Transverse colon (tissue), 4 donors: ENCODE results near the gene MUC20. TPM values are rescaled to one million over a fixed set of nuclear protein-coding genes. Genes with fewer than 3 reads are reported as not detected.

Source experiments
- DNase-seq: peaks from one replicate; pipeline ENCODE4 v3.0.0-alpha.2; 2019
- H3K27ac ChIP-seq, 4 donors: fragments of 200-600 bp; sonication (generic); 2 replicates each; pipeline ENCODE4 v1.5.1; 2016 to 2018; ENCODE audit warnings: inconsistent platforms in 4 of 4
- H3K27me3 ChIP-seq: fragments of 200-600 bp; sonication (generic); 2 replicates; pipeline ENCODE4 v1.5.1; 2017; ENCODE audit warnings: inconsistent platforms
- H3K36me3 ChIP-seq, 4 donors: fragments of 200-600 bp; sonication (generic); 2 replicates each; pipeline ENCODE4 v1.5.1; 2017 to 2019; ENCODE audit warnings: inconsistent platforms in 4 of 4
- H3K4me1 ChIP-seq, 4 donors: fragments of 200-600 bp; sonication (generic); 2 replicates each; pipeline ENCODE4 v1.5.1; 2017 to 2020; ENCODE audit warnings: inconsistent platforms in 4 of 4
- H3K4me3 ChIP-seq, 4 donors: fragments of 200-600 bp; sonication (generic); 1 replicate in 1 of 4; 2 replicates in 3 of 4; pipeline versions ENCODE4 v1.5.1 to v1.6.1; 2017 to 2019; ENCODE audit warnings: inconsistent platforms in 4 of 4
- H3K9me3 ChIP-seq, 2 donors: fragments of 200-600 bp; sonication (generic); 2 replicates each; pipeline ENCODE4 v1.5.1; 2017 to 2019; ENCODE audit warnings: inconsistent platforms in 2 of 2
- EP300 ChIP-seq: sonication (generic); formaldehyde crosslinking; IDR thresholded peaks from one replicate; pipeline ENCODE4 v1.6.1; 2017; ENCODE audit warnings: antibody characterized with exemption, low read depth
- POLR2A ChIP-seq: fragments of 450-650 bp; IDR thresholded peaks from one replicate; pipeline ENCODE4 v1.6.1; 2016; ENCODE audit warnings: antibody characterized with exemption, mild to moderate bottlenecking, moderate library complexity
- POLR2AphosphoS5 ChIP-seq, 3 donors: sonication (generic); formaldehyde crosslinking; IDR thresholded peaks; one replicate each; pipeline ENCODE4 v1.6.1; 2016; ENCODE audit warnings: antibody characterized with exemption in 3 of 3
- WGBS, 2 donors: methylation state at CpG; one replicate each; pipeline ENCODE4 v1.1.5; 2018; ENCODE audit warnings: low coverage in 1 of 2; 5-methylcytosine and 5-hydroxymethylcytosine counted together
- in situ Hi-C, 4 donors: fragments of 200-750 bp; cut with MboI; loops; one replicate each; pipeline versions ENCODE4 v1.15.0 to v1.15.1; 2017; ENCODE audit warnings: low sequenced_read_pairs in 3 of 4, low pct_ligation_motif_present in 1 of 4, low pct_unique_long_range_greater_than_20kb in 1 of 4
- intact Hi-C: fragments of 100-400 bp; cut with DNase I; formaldehyde crosslinking; loops from one replicate; pipeline ENCODE4 v1.15.1; 2023; ENCODE audit warnings: low total_unique reads
- total RNA-seq, 4 donors: library from RNA; depleted of rRNA; stranded (reverse); fragments of >200 nt; gene quantifications; one replicate each; pipeline ENCODE4 v1.1.0, GENCODE V29; 2016
- TF ChIP-seq, protein P1 (sequence below), 5 experiments: fragments of 200-600 bp in 3 of 5; fragments of 450-650 bp in 2 of 5; sonication (generic) in 3 of 5; IDR thresholded peaks; 1 replicate in 2 of 5; 2 replicates in 3 of 5; pipeline ENCODE4 v1.5.1; 2016 to 2017; ENCODE audit warnings: antibody characterized with exemption in 5 of 5, inconsistent platforms in 3 of 5, mild to moderate bottlenecking in 2 of 5, moderate library complexity in 1 of 5

Gene MUC20
- total RNA-seq, 4 donors from 2014 or later: 65.9 to 321 (median 131) TPM

DNA sequence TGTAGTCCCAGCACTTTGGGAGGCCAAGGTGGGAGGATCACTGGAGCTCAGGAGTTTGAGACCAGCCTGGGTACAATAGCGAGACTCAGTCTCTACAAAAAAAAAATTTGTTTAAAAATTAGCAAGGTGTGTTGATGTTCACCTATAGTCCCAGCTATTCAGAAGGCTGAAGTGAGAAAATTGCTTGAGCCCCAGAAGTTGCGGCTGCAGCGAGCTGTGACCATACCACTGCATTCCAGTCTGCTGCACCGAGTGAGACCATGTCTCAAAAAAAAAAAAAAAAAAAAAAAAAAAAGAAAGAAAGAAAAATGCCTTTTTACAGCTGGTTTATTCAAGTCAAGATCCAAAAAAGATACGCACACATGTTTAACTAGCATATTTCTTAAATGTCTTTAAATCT lies 17.0 kb upstream of the MUC20 start:
- Histone ChIP-seq H3K36me3 (peaks cover 0 to 2% (median 0%) of the 10 kb centered on the region in 4 donors), H3K27me3 (no peaks in the 10 kb centered on the region), H3K27ac (no peak overlapping the region), H3K4me3 (no peak overlapping the region), H3K4me1 (no peaks in the 10 kb centered on the region), H3K9me3 (no peaks in the 10 kb centered on the region)
- no peak for DNase-seq
- in situ Hi-C loops (no loop called here), intact Hi-C loops (no loop called here)
- TF ChIP-seq POLR2A (no peak), EP300 (no peak), POLR2AphosphoS5 (IDR thresholded peaks at IDR 0.05) (no peak)
- TF ChIP-seq, protein P1, sequence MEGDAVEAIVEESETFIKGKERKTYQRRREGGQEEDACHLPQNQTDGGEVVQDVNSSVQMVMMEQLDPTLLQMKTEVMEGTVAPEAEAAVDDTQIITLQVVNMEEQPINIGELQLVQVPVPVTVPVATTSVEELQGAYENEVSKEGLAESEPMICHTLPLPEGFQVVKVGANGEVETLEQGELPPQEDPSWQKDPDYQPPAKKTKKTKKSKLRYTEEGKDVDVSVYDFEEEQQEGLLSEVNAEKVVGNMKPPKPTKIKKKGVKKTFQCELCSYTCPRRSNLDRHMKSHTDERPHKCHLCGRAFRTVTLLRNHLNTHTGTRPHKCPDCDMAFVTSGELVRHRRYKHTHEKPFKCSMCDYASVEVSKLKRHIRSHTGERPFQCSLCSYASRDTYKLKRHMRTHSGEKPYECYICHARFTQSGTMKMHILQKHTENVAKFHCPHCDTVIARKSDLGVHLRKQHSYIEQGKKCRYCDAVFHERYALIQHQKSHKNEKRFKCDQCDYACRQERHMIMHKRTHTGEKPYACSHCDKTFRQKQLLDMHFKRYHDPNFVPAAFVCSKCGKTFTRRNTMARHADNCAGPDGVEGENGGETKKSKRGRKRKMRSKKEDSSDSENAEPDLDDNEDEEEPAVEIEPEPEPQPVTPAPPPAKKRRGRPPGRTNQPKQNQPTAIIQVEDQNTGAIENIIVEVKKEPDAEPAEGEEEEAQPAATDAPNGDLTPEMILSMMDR (IDR thresholded peaks at IDR 0.05): no peak
- WGBS, 2 donors: 89% methylated on average over 5 of the region's 5 CpGs

DNA sequence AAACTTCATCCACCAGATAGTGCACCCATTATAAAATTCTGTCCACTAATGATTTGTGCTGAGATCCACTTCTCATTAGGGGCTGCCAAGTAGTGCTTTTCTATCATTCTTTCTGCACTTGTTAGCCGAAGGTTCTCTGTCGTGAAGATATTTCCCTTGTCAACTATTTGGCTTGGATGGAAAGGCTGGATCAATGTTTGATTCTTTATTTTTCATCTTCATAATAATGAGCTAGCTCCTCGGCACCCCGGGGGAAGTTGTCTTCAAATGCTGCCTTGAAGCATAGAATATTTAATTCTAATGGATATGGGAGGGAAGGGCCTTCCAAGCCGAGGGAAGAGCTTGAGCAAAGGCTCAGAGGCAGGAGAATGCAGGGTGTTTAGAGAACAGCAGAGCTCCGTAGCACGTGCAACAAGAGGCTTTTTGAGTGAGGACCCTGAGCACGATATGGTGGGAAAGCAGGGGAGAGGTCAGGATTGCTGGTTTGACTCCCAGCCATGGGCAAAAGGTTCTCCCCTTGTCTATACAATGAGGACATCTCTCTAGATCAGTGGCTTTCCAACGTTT lies 16.3 kb upstream of the MUC20 start:
- Histone ChIP-seq H3K27me3 (no peaks in the 10 kb centered on the region), H3K4me1 (no peaks in the 10 kb centered on the region), H3K27ac (no peak overlapping the region), H3K36me3 (peaks cover 0 to 9% (median 2%) of the 10 kb centered on the region in 4 donors), H3K4me3 (no peak overlapping the region), H3K9me3 (no peaks in the 10 kb centered on the region)
- in situ Hi-C loops (no loop called here), intact Hi-C loops (no loop called here)
- DNase-seq: no peak
- TF ChIP-seq POLR2AphosphoS5 (IDR thresholded peaks at IDR 0.05): no peak
- TF ChIP-seq, protein P1 (IDR thresholded peaks at IDR 0.05): no peak
- TF ChIP-seq EP300: no peak
- no peak for TF ChIP-seq POLR2A
- 63 to 82% methylated on average over 8 to 9 of the region's 9 CpGs for WGBS, 2 donors

DNA sequence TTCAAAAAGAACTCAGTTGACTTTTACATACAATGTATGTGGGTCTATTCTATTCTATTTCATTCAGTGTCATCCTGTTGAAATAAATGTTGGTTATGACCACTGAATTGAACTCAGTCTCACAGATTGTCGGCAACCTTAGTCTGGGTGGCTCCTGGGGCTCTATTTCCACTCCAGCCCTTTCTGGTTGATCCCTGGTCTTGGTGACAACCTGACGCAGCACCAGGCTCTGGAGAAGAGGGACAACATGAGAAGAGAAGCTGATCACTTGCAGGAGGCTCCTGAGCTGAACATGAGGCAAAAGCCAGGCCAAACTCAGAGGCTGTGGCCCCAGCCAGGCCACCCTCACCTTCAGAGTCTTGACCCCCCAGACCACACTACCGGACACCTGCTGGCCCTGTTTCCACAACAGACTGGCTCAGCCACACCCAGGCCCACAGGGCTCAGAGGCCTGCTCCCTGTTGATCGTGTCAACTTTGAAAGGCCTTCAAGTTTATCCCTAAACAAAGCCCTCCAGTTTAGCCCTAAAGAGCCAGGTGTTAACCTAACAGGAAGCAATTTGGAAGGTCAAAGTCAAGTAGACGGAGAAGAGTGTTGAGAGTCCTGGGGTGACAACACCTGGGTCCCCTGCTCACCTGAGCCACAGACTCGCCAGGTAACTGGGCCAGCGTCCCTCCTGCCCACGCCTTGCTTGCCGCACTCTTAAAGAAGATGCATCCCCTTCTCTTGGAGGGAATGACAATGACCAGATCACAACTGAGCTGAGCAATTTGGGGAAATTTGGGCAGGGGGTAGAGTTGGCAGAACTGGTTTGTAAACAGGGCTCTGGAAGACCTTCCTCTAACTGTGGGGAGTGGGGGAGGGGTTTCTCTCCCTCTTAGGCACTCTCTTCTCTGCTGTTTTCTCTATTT lies 15.4 kb upstream of the MUC20 start:
- no peak for DNase-seq
- intact Hi-C loops: no loop called here

DNA sequence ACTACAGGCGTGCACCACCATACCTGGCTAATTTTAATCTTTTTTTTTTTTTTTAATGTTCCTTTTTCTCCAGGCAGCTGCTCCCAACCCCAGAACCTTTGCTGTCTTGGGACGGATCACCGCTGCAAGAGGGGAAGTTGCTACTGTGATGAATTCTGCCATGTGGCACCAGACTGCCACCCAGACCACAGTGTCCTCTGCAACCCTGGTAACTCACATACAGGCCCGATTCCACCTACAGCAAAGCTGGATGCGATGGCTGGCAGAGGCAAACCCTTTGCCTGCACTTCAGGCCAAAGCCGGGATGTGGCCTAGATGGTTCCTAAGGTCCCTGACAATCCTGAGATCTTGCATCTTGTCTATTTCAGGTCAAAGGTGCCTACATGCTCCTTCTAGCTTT lies 12.7 kb upstream of the MUC20 start:
- intact Hi-C loops: no loop called here
- Histone ChIP-seq H3K36me3 (peaks cover 0 to 21% (median 2%) of the 10 kb centered on the region in 4 donors), H3K9me3 (no peaks in the 10 kb centered on the region), H3K27ac (no peak overlapping the region), H3K4me1 (no peaks in the 10 kb centered on the region), H3K4me3 (no peak overlapping the region), H3K27me3 (no peaks in the 10 kb centered on the region)
- DNase-seq: no peak
- in situ Hi-C loops: no loop called here
- TF ChIP-seq EP300 (no peak), POLR2A (no peak), POLR2AphosphoS5 (IDR thresholded peaks at IDR 0.05) (no peak)
- TF ChIP-seq, protein P1 (IDR thresholded peaks at IDR 0.05): no peak
- 98 to 100% methylated on average over 1 to 6 of the region's 6 CpGs for WGBS, 2 donors

More for the DNA sequence above, 15.4 kb upstream of the MUC20 start:
- in situ Hi-C loops: no loop called here
- no peak overlapping the region for H3K4me3 ChIP-seq
- H3K36me3 ChIP-seq: peaks cover 0 to 11% (median 2%) of the 10 kb centered on the region in 4 donors
- no peak overlapping the region for H3K27ac ChIP-seq
- TF ChIP-seq POLR2AphosphoS5 (IDR thresholded peaks at IDR 0.05) (no peak), EP300 (no peak), POLR2A (no peak)
- TF ChIP-seq, protein P1 (IDR thresholded peaks at IDR 0.05): no peak
- H3K27me3 ChIP-seq: no peaks in the 10 kb centered on the region
- 68 to 80% methylated on average over 3 to 9 of the region's 9 CpGs for WGBS, 2 donors
- no peaks in the 10 kb centered on the region for H3K4me1 ChIP-seq
- H3K9me3 ChIP-seq: no peaks in the 10 kb centered on the region
